ENCODE measurements around the gene MED8.
"Not testable (repeated sequence)": the region's sequence is repeated elsewhere in the genome, so short reads cannot be mapped to it uniquely, and the experiment has no call there.

MED8 gene

GRCh38 chr1:43418858-43419257 lies 29.3 kb upstream of the MED8 start:
- peaks cover 55% of the 10 kb centered on the region for H3K36me3 ChIP-seq (ENCODE audit: control insufficient read depth, insufficient read depth, low read length)
- H3K4me3 ChIP-seq (ENCODE audit: low read length), result no peak overlapping the region
- H3K9ac ChIP-seq (ENCODE audit: low read length), result no peak overlapping the region
- H3K27me3 ChIP-seq (ENCODE audit: control insufficient read depth, insufficient read depth, low read length), result no peaks in the 10 kb centered on the region
- no peak overlapping the region for H3K27ac ChIP-seq (ENCODE audit: low read depth, low read length)
- H3K4me1 ChIP-seq (ENCODE audit: control insufficient read depth, insufficient read depth, low read length), result no peaks in the 10 kb centered on the region

GRCh38 chr1:43415901-43416300 lies 26.3 kb upstream of the MED8 start:
- H3K4me3 ChIP-seq (ENCODE audit: low read length), result no peak overlapping the region
- no peak overlapping the region for H3K9ac ChIP-seq (ENCODE audit: low read length)
- H3K27ac ChIP-seq (ENCODE audit: low read depth, low read length), result no peak overlapping the region
- H3K4me1 ChIP-seq (ENCODE audit: control insufficient read depth, insufficient read depth, low read length), result no peaks in the 10 kb centered on the region
- no peaks in the 10 kb centered on the region for H3K27me3 ChIP-seq (ENCODE audit: control insufficient read depth, insufficient read depth, low read length)
- H3K36me3 ChIP-seq (ENCODE audit: control insufficient read depth, insufficient read depth, low read length), result peaks cover 36% of the 10 kb centered on the region

- no peak overlapping the region for H3K9ac ChIP-seq (ENCODE audit: low read length)
- H3K4me1 ChIP-seq (ENCODE audit: control insufficient read depth, insufficient read depth, low read length), result no peaks in the 10 kb centered on the region
- H3K36me3 ChIP-seq (ENCODE audit: control insufficient read depth, insufficient read depth, low read length), result peaks cover 24% of the 10 kb centered on the region
- no peak overlapping the region for H3K27ac ChIP-seq (ENCODE audit: low read depth, low read length)
- H3K27me3 ChIP-seq (ENCODE audit: control insufficient read depth, insufficient read depth, low read length), result no peaks in the 10 kb centered on the region
- H3K4me3 ChIP-seq (ENCODE audit: low read length), result no peak overlapping the region
These were observed 25.1 kb upstream of the MED8 start for GRCh38 chr1:43414634-43415223.

- not testable (repeated sequence) for H3K27ac ChIP-seq (ENCODE audit: low read depth, low read length); H3K4me3 ChIP-seq (ENCODE audit: low read length); H3K9ac ChIP-seq (ENCODE audit: low read length); H3K4me1 ChIP-seq (ENCODE audit: control insufficient read depth, insufficient read depth, low read length); H3K27me3 ChIP-seq (ENCODE audit: control insufficient read depth, insufficient read depth, low read length)
- peaks cover 13% of the 10 kb centered on the region for H3K36me3 ChIP-seq (ENCODE audit: control insufficient read depth, insufficient read depth, low read length)
These were observed 23.8 kb upstream of the MED8 start for GRCh38 chr1:43413426-43413825.

GRCh38 chr1:43410571-43410970 lies 21.0 kb upstream of the MED8 start:
- peaks cover 12% of the 10 kb centered on the region for H3K36me3 ChIP-seq (ENCODE audit: control insufficient read depth, insufficient read depth, low read length)
- H3K27me3 ChIP-seq (ENCODE audit: control insufficient read depth, insufficient read depth, low read length), result no peaks in the 10 kb centered on the region
- no peak overlapping the region for H3K9ac ChIP-seq (ENCODE audit: low read length)
- H3K27ac ChIP-seq (ENCODE audit: low read depth, low read length), result no peak overlapping the region
- no peaks in the 10 kb centered on the region for H3K4me1 ChIP-seq (ENCODE audit: control insufficient read depth, insufficient read depth, low read length)
- H3K4me3 ChIP-seq (ENCODE audit: low read length), result no peak overlapping the region

- no peaks in the 10 kb centered on the region for H3K4me1 ChIP-seq (ENCODE audit: control insufficient read depth, insufficient read depth, low read length)
- no peak overlapping the region for H3K9ac ChIP-seq (ENCODE audit: low read length)
- no peaks in the 10 kb centered on the region for H3K27me3 ChIP-seq (ENCODE audit: control insufficient read depth, insufficient read depth, low read length)
- no peak overlapping the region for H3K4me3 ChIP-seq (ENCODE audit: low read length)
- H3K36me3 ChIP-seq (ENCODE audit: control insufficient read depth, insufficient read depth, low read length), result peaks cover 32% of the 10 kb centered on the region
- no peak overlapping the region for H3K27ac ChIP-seq (ENCODE audit: low read depth, low read length)
These were observed 16.3 kb upstream of the MED8 start for GRCh38 chr1:43405876-43406234.

GRCh38 chr1:43405219-43405875 lies 15.7 kb upstream of the MED8 start:
- Histone ChIP-seq H3K36me3 (ENCODE audit: control insufficient read depth, insufficient read depth, low read length) (peaks cover 32% of the 10 kb centered on the region), H3K27ac (ENCODE audit: low read depth, low read length) (no peak overlapping the region), H3K9ac (ENCODE audit: low read length) (no peak overlapping the region), H3K4me3 (ENCODE audit: low read length) (no peak overlapping the region), H3K4me1 (ENCODE audit: control insufficient read depth, insufficient read depth, low read length) (no peaks in the 10 kb centered on the region), H3K27me3 (ENCODE audit: control insufficient read depth, insufficient read depth, low read length) (no peaks in the 10 kb centered on the region)

- H3K9ac ChIP-seq (ENCODE audit: low read length), result no peak overlapping the region
- H3K27me3 ChIP-seq (ENCODE audit: control insufficient read depth, insufficient read depth, low read length), result no peaks in the 10 kb centered on the region
- no peak overlapping the region for H3K4me3 ChIP-seq (ENCODE audit: low read length)
- no peak overlapping the region for H3K27ac ChIP-seq (ENCODE audit: low read depth, low read length)
- H3K4me1 ChIP-seq (ENCODE audit: control insufficient read depth, insufficient read depth, low read length), result no peaks in the 10 kb centered on the region
- peaks cover 32% of the 10 kb centered on the region for H3K36me3 ChIP-seq (ENCODE audit: control insufficient read depth, insufficient read depth, low read length)
These were observed 14.8 kb upstream of the MED8 start for GRCh38 chr1:43404353-43404752.

- H3K27ac ChIP-seq (ENCODE audit: low read depth, low read length), result no peak overlapping the region
- H3K9ac ChIP-seq (ENCODE audit: low read length), result no peak overlapping the region
- no peaks in the 10 kb centered on the region for H3K4me1 ChIP-seq (ENCODE audit: control insufficient read depth, insufficient read depth, low read length)
- H3K36me3 ChIP-seq (ENCODE audit: control insufficient read depth, insufficient read depth, low read length), result peaks cover 30% of the 10 kb centered on the region
- H3K27me3 ChIP-seq (ENCODE audit: control insufficient read depth, insufficient read depth, low read length), result no peaks in the 10 kb centered on the region
- no peak overlapping the region for H3K4me3 ChIP-seq (ENCODE audit: low read length)
These were observed 12.7 kb upstream of the MED8 start for GRCh38 chr1:43402089-43402865.

GRCh38 chr1:43400441-43400840 lies 10.8 kb upstream of the MED8 start:
- H3K27me3 ChIP-seq (ENCODE audit: control insufficient read depth, insufficient read depth, low read length), result not testable (repeated sequence)

GRCh38 chr1:43398227-43398626 lies 8.6 kb upstream of the MED8 start:
- peaks cover 6% of the 10 kb centered on the region for H3K36me3 ChIP-seq (ENCODE audit: control insufficient read depth, insufficient read depth, low read length)
- no peaks in the 10 kb centered on the region for H3K4me1 ChIP-seq (ENCODE audit: control insufficient read depth, insufficient read depth, low read length)
- H3K27me3 ChIP-seq (ENCODE audit: control insufficient read depth, insufficient read depth, low read length), result no peaks in the 10 kb centered on the region
- H3K9ac ChIP-seq (ENCODE audit: low read length), result no peak overlapping the region
- no peak overlapping the region for H3K27ac ChIP-seq (ENCODE audit: low read depth, low read length)
- H3K4me3 ChIP-seq (ENCODE audit: low read length), result no peak overlapping the region

More at GRCh38 chr1:43400441-43400840, 10.8 kb upstream of the MED8 start:
- H3K9ac ChIP-seq (ENCODE audit: low read length); H3K27ac ChIP-seq (ENCODE audit: low read depth, low read length); H3K4me1 ChIP-seq (ENCODE audit: control insufficient read depth, insufficient read depth, low read length); H3K4me3 ChIP-seq (ENCODE audit: low read length): not testable (repeated sequence)
- H3K36me3 ChIP-seq (ENCODE audit: control insufficient read depth, insufficient read depth, low read length), result peaks cover 21% of the 10 kb centered on the region

GRCh38 chr1:43396059-43396458 lies 6.5 kb upstream of the MED8 start:
- Histone ChIP-seq H3K27ac (ENCODE audit: low read depth, low read length) (no peak overlapping the region), H3K36me3 (ENCODE audit: control insufficient read depth, insufficient read depth, low read length) (no peaks in the 10 kb centered on the region), H3K9ac (ENCODE audit: low read length) (no peak overlapping the region), H3K27me3 (ENCODE audit: control insufficient read depth, insufficient read depth, low read length) (no peaks in the 10 kb centered on the region), H3K4me3 (ENCODE audit: low read length) (no peak overlapping the region), H3K4me1 (ENCODE audit: control insufficient read depth, insufficient read depth, low read length) (no peaks in the 10 kb centered on the region)
